Mesendoderm (in vitro differentiated cells): ENCODE measurements around the gene SVBP.

Source experiments
- DNase-seq: peaks from one replicate; pipeline ENCODE4 v3.0.0; 2013
- H2AK5ac ChIP-seq: 2 replicates; pipeline ENCODE4 v1.6.1; 2013; ENCODE audit warnings: low read length, inconsistent platforms
- H2BK120ac ChIP-seq: 2 replicates; pipeline ENCODE4 v1.6.1; 2013; ENCODE audit warnings: low read depth, mild to moderate bottlenecking, low read length, moderate library complexity, mixed read lengths
- H2BK15ac ChIP-seq: replicated peaks from 2 replicates; pipeline ENCODE4 v1.6.1; 2013; ENCODE audit warnings: low read depth, mild to moderate bottlenecking, moderate library complexity
- H2BK5ac ChIP-seq: 2 replicates; pipeline ENCODE4 v1.6.1; 2013; ENCODE audit warnings: low read length, inconsistent platforms
- H3K18ac ChIP-seq: 2 replicates; pipeline ENCODE4 v1.6.1; 2013; ENCODE audit warnings: mild to moderate bottlenecking, low read length, mixed read lengths
- H3K23ac ChIP-seq: one replicate; pipeline ENCODE4 v1.6.1; 2013; ENCODE audit warnings: low read length
- H3K27ac ChIP-seq: 2 replicates; pipeline ENCODE4 v1.5.1; 2013; ENCODE audit warnings: low read depth, mild to moderate bottlenecking, inconsistent platforms, low read length, moderate library complexity
- H3K27me3 ChIP-seq: 2 replicates; pipeline ENCODE4 v1.6.1; 2013; ENCODE audit warnings: low read length, control low read depth, mild to moderate bottlenecking, inconsistent platforms; ENCODE audit not compliant: insufficient read depth, poor library complexity
- H3K36me3 ChIP-seq: 2 replicates; pipeline ENCODE4 v1.6.1; 2013; ENCODE audit warnings: low read length, inconsistent platforms; ENCODE audit not compliant: control insufficient read depth, insufficient read depth
- H3K4ac ChIP-seq: one replicate; pipeline ENCODE4 v1.6.1; 2013; ENCODE audit warnings: low read depth, mild to moderate bottlenecking, low read length, moderate library complexity
- H3K4me1 ChIP-seq: 2 replicates; pipeline ENCODE4 v1.6.1; 2013; ENCODE audit warnings: low read depth, low read length, inconsistent platforms; ENCODE audit not compliant: control insufficient read depth
- H3K4me2 ChIP-seq: 2 replicates; pipeline ENCODE4 v1.6.1; 2013; ENCODE audit warnings: low read length
- H3K4me3 ChIP-seq: 2 replicates; pipeline ENCODE4 v1.5.1; 2013; ENCODE audit warnings: mild to moderate bottlenecking, low read length
- H3K56ac ChIP-seq: one replicate; pipeline ENCODE4 v1.6.1; 2013; ENCODE audit warnings: low read length
- H3K79me1 ChIP-seq: 2 replicates; pipeline ENCODE4 v1.6.1; 2013; ENCODE audit warnings: low read length, inconsistent platforms
- H3K79me2 ChIP-seq: 2 replicates; pipeline ENCODE4 v1.6.1; 2013; ENCODE audit warnings: mild to moderate bottlenecking, low read length; ENCODE audit not compliant: control insufficient read depth, insufficient read depth
- H3K9ac ChIP-seq: 2 replicates; pipeline ENCODE4 v1.6.1; 2013; ENCODE audit warnings: low read length, inconsistent platforms
- H4K5ac ChIP-seq: one replicate; pipeline ENCODE4 v1.6.1; 2013; ENCODE audit warnings: low read length
- H4K8ac ChIP-seq: one replicate; pipeline ENCODE4 v1.6.1; 2013; ENCODE audit warnings: low read depth, mild to moderate bottlenecking, control low read depth, low read length, moderate library complexity
- WGBS: extraction: QIAGEN DNeasy Blood & Tissue Kit; methylation state at CpG from one replicate; pipeline ENCODE4 v1.1.7; 2013; ENCODE audit warnings: low lambda C conversion rate, missing lambda C conversion rate; ENCODE audit not compliant: insufficient coverage; ENCODE audit errors: extremely low coverage; 5-methylcytosine and 5-hydroxymethylcytosine counted together

SVBP gene

GRCh38 chr1:42758641-42759040 is 58.6 kb downstream of the SVBP start:
- no peak overlapping the region for H4K8ac ChIP-seq
- H3K79me2 ChIP-seq: no peaks in the 10 kb centered on the region
- WGBS: no CpG with 5 or more reads among the region's 3 CpGs
- no peak overlapping the region for H3K9ac ChIP-seq
- no peak overlapping the region for H3K23ac ChIP-seq
- peaks cover 19% of the 10 kb centered on the region for H3K36me3 ChIP-seq
- H3K4me1 ChIP-seq: no peaks in the 10 kb centered on the region
- H3K27me3 ChIP-seq: no peaks in the 10 kb centered on the region
- H2BK5ac ChIP-seq: no peak overlapping the region
- no peak overlapping the region for H3K27ac ChIP-seq
- DNase-seq: no peak
- H3K4ac ChIP-seq: no peak overlapping the region
- no peak overlapping the region for H3K4me2 ChIP-seq
- H3K56ac ChIP-seq: no peak overlapping the region
- H3K4me3 ChIP-seq: no peak overlapping the region
- no peak overlapping the region for H2AK5ac ChIP-seq
- no peaks in the 10 kb centered on the region for H3K79me1 ChIP-seq
- no peak overlapping the region for H4K5ac ChIP-seq
- no peak overlapping the region for H3K18ac ChIP-seq
- no peak overlapping the region for H2BK120ac ChIP-seq
- no peak overlapping the region for H2BK15ac ChIP-seq

GRCh38 chr1:42757892-42758275 is 59.3 kb downstream of the SVBP start:
- H3K79me2 ChIP-seq: no peaks in the 10 kb centered on the region

More at GRCh38 chr1:42757892-42758275, 59.3 kb downstream of the SVBP start:
- Histone ChIP-seq H3K27ac (no peak overlapping the region), H2BK15ac (no peak overlapping the region), H3K23ac (no peak overlapping the region), H3K4me1 (no peaks in the 10 kb centered on the region), H3K4ac (no peak overlapping the region), H3K9ac (no peak overlapping the region), H2AK5ac (no peak overlapping the region), H2BK120ac (no peak overlapping the region), H3K27me3 (no peaks in the 10 kb centered on the region), H2BK5ac (no peak overlapping the region), H3K18ac (no peak overlapping the region), H3K56ac (no peak overlapping the region), H3K36me3 (peaks cover 19% of the 10 kb centered on the region), H3K79me1 (no peaks in the 10 kb centered on the region), H3K4me2 (no peak overlapping the region), H3K4me3 (no peak overlapping the region), H4K5ac (no peak overlapping the region), H4K8ac (no peak overlapping the region)
- no peak for DNase-seq
